Measurements from ENCODE around the gene CHST15.

DNA sequence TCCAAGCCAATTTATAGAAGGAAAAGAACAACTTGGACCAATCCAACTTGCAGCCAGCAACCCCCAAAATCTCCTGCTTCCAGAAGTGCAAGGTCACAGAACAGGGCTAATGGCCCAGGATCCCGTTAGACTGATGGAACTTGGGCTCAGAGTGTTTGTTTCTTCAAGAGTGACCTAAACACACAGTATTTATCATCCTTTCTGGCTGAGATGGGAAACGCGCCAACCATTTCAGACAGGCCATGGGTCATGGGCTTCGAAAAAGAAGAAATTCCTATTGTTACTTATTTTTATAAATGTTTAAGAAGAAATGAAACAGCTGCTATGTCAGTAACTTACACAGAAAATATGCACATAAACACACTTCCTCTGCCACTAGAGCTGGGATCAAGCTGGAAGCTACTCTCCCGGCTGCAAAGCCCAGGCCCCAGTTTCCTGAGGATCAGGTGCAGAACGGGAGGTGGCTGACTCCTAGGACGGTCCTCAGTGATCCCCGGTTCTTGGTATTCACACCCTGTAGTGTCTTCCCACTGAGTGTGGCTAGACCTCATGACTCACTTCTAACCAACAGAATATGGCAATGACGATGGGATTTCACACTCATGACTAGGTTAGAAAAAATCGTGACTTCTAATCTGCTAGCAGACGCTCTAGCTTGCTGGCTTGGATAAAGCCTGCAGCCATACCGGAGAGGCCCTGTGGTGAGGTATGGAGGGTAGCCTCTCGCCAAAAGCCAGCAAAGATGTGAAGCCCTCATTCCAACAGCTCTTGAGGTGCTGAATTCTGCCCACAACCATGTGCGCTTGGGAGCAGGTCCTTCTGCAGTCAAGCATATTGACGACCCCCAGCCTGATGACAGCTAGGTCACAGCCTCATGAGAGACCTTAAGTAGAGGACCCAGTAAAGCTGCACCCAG is 60.2 kb downstream of the CHST15 start:
- TF ChIP-seq CTCF (conservative IDR thresholded peaks at IDR 0.05; ENCODE audit: low read length) = no peak
- no peak for TF ChIP-seq EZH2phosphoT487 (IDR thresholded peaks at IDR 0.05; ENCODE audit: borderline replicate concordance, low read depth, low read length)
